ENCODE measurements around the gene BMP5. TPM values are rescaled to one million over a fixed set of nuclear protein-coding genes. Genes with fewer than 3 reads are reported as not detected.

Gene BMP5
- total RNA-seq, 2 donors from 2014 or later, result 1.6 to 6.3 TPM

GRCh38 chr6:55822815-55823214 is 52.6 kb downstream of the BMP5 start:
- Histone ChIP-seq H3K27ac (peak overlapping the region in 1 of 2 donors; percentile 64), H3K36me3 (no peaks in the 10 kb centered on the region), H3K4me1 (peaks cover 0 to 5% of the 10 kb centered on the region in 2 donors), H3K27me3 (no peaks in the 10 kb centered on the region), H3K4me3 (no peak overlapping the region), H3K9me3 (no peaks in the 10 kb centered on the region)
- TF ChIP-seq CTCF (IDR thresholded peaks at IDR 0.05), result no peak
- DNase-seq (ENCODE audit: low spot score), result no peak

GRCh38 chr6:55822005-55822404 is 53.4 kb downstream of the BMP5 start:
- DNase-seq (ENCODE audit: low spot score), result no peak
- Histone ChIP-seq H3K4me1 (peaks cover 0 to 5% of the 10 kb centered on the region in 2 donors), H3K27ac (no peak overlapping the region), H3K27me3 (no peaks in the 10 kb centered on the region), H3K36me3 (no peaks in the 10 kb centered on the region), H3K9me3 (no peaks in the 10 kb centered on the region), H3K4me3 (no peak overlapping the region)
- no peak for TF ChIP-seq CTCF (IDR thresholded peaks at IDR 0.05)

- no peak overlapping the region for H3K27ac ChIP-seq
- H3K36me3 ChIP-seq, result no peaks in the 10 kb centered on the region
- no peak for TF ChIP-seq CTCF (IDR thresholded peaks at IDR 0.05)
- H3K4me1 ChIP-seq, result peaks cover 0 to 5% of the 10 kb centered on the region in 2 donors
- DNase-seq (ENCODE audit: low spot score), result no peak
- no peak overlapping the region for H3K4me3 ChIP-seq
- H3K27me3 ChIP-seq, result no peaks in the 10 kb centered on the region
- H3K9me3 ChIP-seq, result no peaks in the 10 kb centered on the region
These were observed 54.7 kb downstream of the BMP5 start for GRCh38 chr6:55820696-55821095.

GRCh38 chr6:55819811-55820210 is 55.6 kb downstream of the BMP5 start:
- no peaks in the 10 kb centered on the region for H3K27me3 ChIP-seq
- H3K36me3 ChIP-seq, result no peaks in the 10 kb centered on the region
- H3K27ac ChIP-seq, result no peak overlapping the region
- no peak overlapping the region for H3K4me3 ChIP-seq
- H3K9me3 ChIP-seq, result no peaks in the 10 kb centered on the region
- no peak for DNase-seq (ENCODE audit: low spot score)
- no peak for TF ChIP-seq CTCF (IDR thresholded peaks at IDR 0.05)
- H3K4me1 ChIP-seq, result no peaks in the 10 kb centered on the region

- Histone ChIP-seq H3K9me3 (no peaks in the 10 kb centered on the region), H3K27me3 (no peaks in the 10 kb centered on the region), H3K36me3 (no peaks in the 10 kb centered on the region), H3K27ac (no peak overlapping the region), H3K4me1 (no peaks in the 10 kb centered on the region), H3K4me3 (no peak overlapping the region)
- no peak for DNase-seq (ENCODE audit: low spot score)
- TF ChIP-seq CTCF (IDR thresholded peaks at IDR 0.05), result no peak
These were observed 56.9 kb downstream of the BMP5 start for GRCh38 chr6:55818482-55818881.

GRCh38 chr6:55812509-55812908 is 62.9 kb downstream of the BMP5 start:
- Histone ChIP-seq H3K36me3 (no peaks in the 10 kb centered on the region), H3K27ac (no peak overlapping the region), H3K9me3 (no peaks in the 10 kb centered on the region), H3K4me1 (no peaks in the 10 kb centered on the region), H3K4me3 (no peak overlapping the region), H3K27me3 (no peaks in the 10 kb centered on the region)
- no peak for TF ChIP-seq CTCF (IDR thresholded peaks at IDR 0.05)
- no peak for DNase-seq (ENCODE audit: low spot score)
